ENCODE data around the gene GPATCH4.

GPATCH4 gene

GRCh38 chr1:156599811-156600210 lies 1.5 kb downstream of the GPATCH4 start:
- no peak for DNase-seq
- CTCF ChIA-PET, result interaction anchor here (0.5 to 3.0 kb wide), 7 partner anchors 8 to 119 kb away, joined by 3 to 9 read pairs (median 6); partner anchors contain the start of gene NAXE
- Mint-ChIP-seq H3K4me1 (peaks cover 46% of the 10 kb centered on the region), H3K27me3 (no peaks in the 10 kb centered on the region), H3K9me3 (no peaks in the 10 kb centered on the region), H3K36me3 (peaks cover 33% of the 10 kb centered on the region), H3K4me3 (peak overlapping the region; percentile 98), H3K27ac (no peak overlapping the region)

GRCh38 chr1:156598731-156599432 lies 2.4 kb downstream of the GPATCH4 start:
- Mint-ChIP-seq H3K27ac (no peak overlapping the region), H3K4me3 (no peak overlapping the region), H3K27me3 (no peaks in the 10 kb centered on the region), H3K36me3 (peaks cover 33% of the 10 kb centered on the region), H3K9me3 (no peaks in the 10 kb centered on the region), H3K4me1 (peaks cover 46% of the 10 kb centered on the region)
- CTCF ChIA-PET, result interaction anchor here (0.6 to 2.7 kb wide), 8 partner anchors 10 to 370 kb away, joined by 3 to 6 read pairs (median 4); no protein-coding TSS in a partner anchor
- no peak for DNase-seq

- Mint-ChIP-seq H3K4me1 (peaks cover 48% of the 10 kb centered on the region), H3K9me3 (no peaks in the 10 kb centered on the region), H3K36me3 (peaks cover 33% of the 10 kb centered on the region), H3K27me3 (no peaks in the 10 kb centered on the region), H3K4me3 (no peak overlapping the region), H3K27ac (no peak overlapping the region)
- CTCF ChIA-PET, result interaction anchor here (1.2 to 2.0 kb wide), 4 partner anchors 10 to 212 kb away, joined by 3 to 6 read pairs (median 4); no protein-coding TSS in a partner anchor
- no peak for DNase-seq
Measured at GRCh38 chr1:156598125-156598524, 3.2 kb downstream of the GPATCH4 start.

- no peak overlapping the region for H3K4me3 Mint-ChIP-seq
- H3K27ac Mint-ChIP-seq, result no peak overlapping the region
- CTCF ChIA-PET, result interaction anchor here (1.1 to 2.4 kb wide), 4 partner anchors 10 to 210 kb away, joined by 3 to 9 read pairs (median 6); no protein-coding TSS in a partner anchor
Measured at GRCh38 chr1:156596426-156596825, 4.9 kb downstream of the GPATCH4 start.

GRCh38 chr1:156595016-156595415 lies 6.3 kb downstream of the GPATCH4 start:
- H3K9me3 Mint-ChIP-seq, result no peaks in the 10 kb centered on the region
- peaks cover 43% of the 10 kb centered on the region for H3K4me1 Mint-ChIP-seq
- CTCF ChIA-PET, result interaction anchor here (1.3 to 5.0 kb wide), 6 partner anchors 9 to 114 kb away, joined by 3 to 29 read pairs (median 6); no protein-coding TSS in a partner anchor
- no peaks in the 10 kb centered on the region for H3K27me3 Mint-ChIP-seq
- no peak overlapping the region for H3K4me3 Mint-ChIP-seq
- no peak for DNase-seq
- peaks cover 33% of the 10 kb centered on the region for H3K36me3 Mint-ChIP-seq
- no peak overlapping the region for H3K27ac Mint-ChIP-seq

More at GRCh38 chr1:156596426-156596825, 4.9 kb downstream of the GPATCH4 start:
- Mint-ChIP-seq H3K4me1 (peaks cover 45% of the 10 kb centered on the region), H3K27me3 (no peaks in the 10 kb centered on the region), H3K9me3 (no peaks in the 10 kb centered on the region), H3K36me3 (peaks cover 33% of the 10 kb centered on the region)
- no peak for DNase-seq

- Mint-ChIP-seq H3K27ac (no peak overlapping the region), H3K4me1 (peaks cover 37% of the 10 kb centered on the region), H3K36me3 (peaks cover 33% of the 10 kb centered on the region), H3K9me3 (no peaks in the 10 kb centered on the region), H3K4me3 (no peak overlapping the region), H3K27me3 (no peaks in the 10 kb centered on the region)
- DNase-seq, result no peak
- CTCF ChIA-PET, result interaction anchor here (0.6 to 5.0 kb wide), 6 partner anchors 8 to 113 kb away, joined by 3 to 29 read pairs (median 4); no protein-coding TSS in a partner anchor
Measured at GRCh38 chr1:156594190-156594589, 7.1 kb downstream of the GPATCH4 start.

GRCh38 chr1:156593661-156593989 lies 7.7 kb downstream of the GPATCH4 start:
- Mint-ChIP-seq H3K4me3 (no peak overlapping the region), H3K27ac (no peak overlapping the region), H3K27me3 (peaks cover under 1% of the 10 kb centered on the region)

GRCh38 chr1:156592910-156593660 lies 8.2 kb downstream of the GPATCH4 start:
- H3K36me3 Mint-ChIP-seq, result peaks cover 24% of the 10 kb centered on the region
- no peak for DNase-seq
- peak overlapping the region; percentile 57 for H3K27ac Mint-ChIP-seq
- peaks cover 29% of the 10 kb centered on the region for H3K4me1 Mint-ChIP-seq
- H3K27me3 Mint-ChIP-seq, result peaks cover 3% of the 10 kb centered on the region
- H3K9me3 Mint-ChIP-seq, result no peaks in the 10 kb centered on the region
- CTCF ChIA-PET, result interaction anchor here (1.6 to 5.0 kb wide), 5 partner anchors 9 to 112 kb away, joined by 4 to 29 read pairs (median 7); no protein-coding TSS in a partner anchor
- peak overlapping the region; percentile 78 for H3K4me3 Mint-ChIP-seq

More at GRCh38 chr1:156593661-156593989, 7.7 kb downstream of the GPATCH4 start:
- CTCF ChIA-PET, result interaction anchor here (1.4 to 5.0 kb wide), 5 partner anchors 9 to 113 kb away, joined by 3 to 29 read pairs (median 5); no protein-coding TSS in a partner anchor
- Mint-ChIP-seq H3K4me1 (peaks cover 33% of the 10 kb centered on the region), H3K36me3 (peaks cover 29% of the 10 kb centered on the region), H3K9me3 (no peaks in the 10 kb centered on the region)
- no peak for DNase-seq

GRCh38 chr1:156592158-156592909 lies 8.9 kb downstream of the GPATCH4 start:
- H3K36me3 Mint-ChIP-seq, result peaks cover 22% of the 10 kb centered on the region
- CTCF ChIA-PET, result interaction anchor here (1.3 to 5.0 kb wide), 5 partner anchors 9 to 207 kb away, joined by 4 to 29 read pairs (median 9); partner anchors contain the start of gene GPATCH4

GRCh38 chr1:156591432-156592157 lies 9.7 kb downstream of the GPATCH4 start, which contains the start of gene NAXE:
TSS of gene NAXE (plus strand) at chr1:156591776. CDS start at chr1:156591805, 29 bp downstream.
- H3K4me3 Mint-ChIP-seq, result peak within 1 kb of the TSS; percentile 78
- H3K4me1 Mint-ChIP-seq, result peaks cover 33% of the 10 kb centered on the region
- DNase-seq, result peak; percentile 79
- H3K9me3 Mint-ChIP-seq, result no peaks in the 10 kb centered on the region
- peaks cover 14% of the 10 kb centered on the region for H3K36me3 Mint-ChIP-seq
- CTCF ChIA-PET, result interaction anchor here (0.6 to 5.0 kb wide), 8 partner anchors 10 to 206 kb away, joined by 3 to 29 read pairs (median 6); partner anchors contain the start of gene GPATCH4
- peak within 1 kb of the TSS; percentile 83 for H3K27ac Mint-ChIP-seq
- peaks cover 3% of the 10 kb centered on the region for H3K27me3 Mint-ChIP-seq

More at GRCh38 chr1:156592158-156592909, 8.9 kb downstream of the GPATCH4 start:
- Mint-ChIP-seq H3K4me3 (peak overlapping the region; percentile 78), H3K9me3 (no peaks in the 10 kb centered on the region), H3K27ac (peak overlapping the region; percentile 74), H3K27me3 (peaks cover 3% of the 10 kb centered on the region), H3K4me1 (peaks cover 28% of the 10 kb centered on the region)
- no peak for DNase-seq

GRCh38 chr1:156591181-156591431 lies 10.2 kb downstream of the GPATCH4 start:
- Mint-ChIP-seq H3K27me3 (peaks cover 3% of the 10 kb centered on the region), H3K36me3 (peaks cover 11% of the 10 kb centered on the region), H3K4me1 (peaks cover 36% of the 10 kb centered on the region), H3K27ac (peak overlapping the region; percentile 83), H3K4me3 (peak overlapping the region; percentile 78), H3K9me3 (no peaks in the 10 kb centered on the region)
- CTCF ChIA-PET, result interaction anchor here (0.6 to 5.0 kb wide), 9 partner anchors 9 to 206 kb away, joined by 3 to 29 read pairs (median 4); partner anchors contain the start of gene GPATCH4
- no peak for DNase-seq

- CTCF ChIA-PET, result interaction anchor here (0.8 to 5.0 kb wide), 7 partner anchors 9 to 205 kb away, joined by 3 to 29 read pairs (median 4); partner anchors contain the start of gene GPATCH4
- Mint-ChIP-seq H3K27me3 (peaks cover 3% of the 10 kb centered on the region), H3K4me1 (peaks cover 37% of the 10 kb centered on the region), H3K36me3 (peaks cover 8% of the 10 kb centered on the region), H3K9me3 (no peaks in the 10 kb centered on the region), H3K27ac (peak overlapping the region; percentile 83), H3K4me3 (peak overlapping the region; percentile 78)
- no peak for DNase-seq
Measured at GRCh38 chr1:156590326-156591180, 10.7 kb downstream of the GPATCH4 start.
